A549 (cell line): ENCODE results near the gene RALGPS2. TPM values are rescaled to one million over a fixed set of nuclear protein-coding genes. Genes with fewer than 3 reads are reported as not detected.

Experiments used
- ATAC-seq, 2 experiments: fragments of 200-7000 bp in 1 of 2; fragments of >200 bp in 1 of 2; cut with Nextera tagmentation in 1 of 2; cut with Tn5 transposase in 1 of 2; 3 replicates each; pipeline versions ENCODE4 v1.8.0 to v1.9.1; 2018 to 2020; ENCODE audit warnings: mild to moderate bottlenecking in 1 of 2, moderate library complexity in 1 of 2
- CTCF ChIA-PET: fragments of 300-600 bp; sonication (Branson Sonifier 250); formaldehyde crosslinking; extraction: SDS; loops from one replicate; lab custom pipeline; 2021; ENCODE audit warnings: antibody characterized with exemption, inconsistent platforms; lab: Yijun Ruan, JAX
- POLR2A ChIA-PET: fragments of 350-600 bp; formaldehyde crosslinking; extraction: SDS; loops from one replicate; lab custom pipeline; 2021; ENCODE audit warnings: antibody characterized with exemption, inconsistent platforms; lab: Yijun Ruan, JAX
- DNase-seq, 2 experiments: peaks; one replicate each; pipeline versions ENCODE4 v3.0.0 to v3.0.0-alpha.2; 2011 to 2016; ENCODE audit warnings: low read depth in 1 of 2, low spot score in 1 of 2
- FAIRE-seq: peaks from 2 replicates; lab custom pipeline; 2011; peaks lifted over from hg19 to GRCh38; lab: Jason Lieb, UNC
- H3K27ac ChIP-seq, 2 experiments: fragments of >200 bp; sonication (Bioruptor Twin); formaldehyde crosslinking; 3 replicates each; pipeline ENCODE4 v1.5.1; 2016 to 2017
- H3K4me1 ChIP-seq: fragments of >200 bp; sonication (Bioruptor Twin); formaldehyde crosslinking; 3 replicates; pipeline ENCODE4 v1.6.1; 2016
- H3K4me2 ChIP-seq: fragments of >200 bp; sonication (Bioruptor Twin); formaldehyde crosslinking; 3 replicates; pipeline ENCODE4 v1.6.1; 2016
- H3K4me3 ChIP-seq: fragments of >200 bp; sonication (Bioruptor Twin); formaldehyde crosslinking; 3 replicates; pipeline ENCODE4 v1.5.1; 2016
- H3K9me3 ChIP-seq: fragments of >200 bp; sonication (Bioruptor Twin); formaldehyde crosslinking; 3 replicates; pipeline ENCODE4 v1.6.1; 2016
- BCL3 ChIP-seq: fragments of >200 bp; sonication (Bioruptor Twin); formaldehyde crosslinking; IDR thresholded peaks from 3 replicates; pipeline ENCODE4 v1.6.1; 2016
- CTCF ChIP-seq: fragments of >200 bp; sonication (Bioruptor Twin); formaldehyde crosslinking; IDR thresholded peaks from 3 replicates; pipeline ENCODE4 v1.5.1; 2016
- EP300 ChIP-seq, 2 experiments: fragments of >200 bp; sonication (Bioruptor Twin); formaldehyde crosslinking; IDR thresholded peaks; 2 replicates in 1 of 2; 3 replicates in 1 of 2; pipeline ENCODE4 v1.6.1; 2016 to 2017
- FOSL2 ChIP-seq, 2 experiments: fragments of 450-650 bp in 1 of 2; fragments of >200 bp in 1 of 2; sonication (Bioruptor Twin) in 1 of 2; formaldehyde crosslinking; IDR thresholded peaks; 2 replicates each; pipeline versions ENCODE4 v1.5.0 to v1.6.1; 2016 to 2020; ENCODE audit warnings: mild to moderate bottlenecking in 1 of 2, moderate library complexity in 1 of 2
- HDAC2 ChIP-seq: fragments of 200-600 bp; sonication (generic); IDR thresholded peaks from 2 replicates; pipeline ENCODE4 v1.6.1; 2016
- HOXB13 ChIP-seq: fragments of 250-450 bp; sonication (Bioruptor Pico); IDR thresholded peaks from 2 replicates; pipeline ENCODE4 v1.5.0; 2020; ENCODE audit warnings: low read depth, mild to moderate bottlenecking, moderate library complexity
- NFE2L2 ChIP-seq: fragments of 150-350 bp; conservative IDR thresholded peaks from 2 replicates; pipeline ENCODE4 v1.6.1; 2014; ENCODE audit warnings: low read length
- POLR2A ChIP-seq: IDR thresholded peaks from 2 replicates; pipeline ENCODE4 v1.6.1; 2012; ENCODE audit warnings: mild to moderate bottlenecking, low read length
- POLR2AphosphoS2 ChIP-seq: conservative IDR thresholded peaks from 2 replicates; pipeline ENCODE4 v1.6.1; 2012; ENCODE audit warnings: low read length, improper control_type of control experiment, inconsistent platforms
- TP53 ChIP-seq: fragments of 250-450 bp; sonication (Bioruptor Pico); IDR thresholded peaks from 2 replicates; pipeline ENCODE4 v1.5.0; 2021; ENCODE audit warnings: mild to moderate bottlenecking, moderate library complexity
- ZSCAN20 ChIP-seq: fragments of 250-450 bp; sonication (Bioruptor Pico); IDR thresholded peaks from 2 replicates; pipeline ENCODE4 v1.8.0; 2022; ENCODE audit warnings: mild to moderate bottlenecking, moderate library complexity
- WGBS: methylation state at CpG from one replicate; pipeline ENCODE4 v1.1.6; 2017; ENCODE audit errors: missing lambda C conversion rate; 5-methylcytosine and 5-hydroxymethylcytosine counted together
- polyA plus RNA-seq, 4 experiments: library from polyadenylated mRNA; depleted of rRNA in 3 of 4; stranded (reverse); fragments of >200 nt; fragmentation: RNase III in 1 of 4; extraction: RNeasy Plus Mini Kit Qiagen cat#74134 plus additional on column Dnase treatment in 1 of 4; gene quantifications; 2 replicates in 3 of 4; 3 replicates in 1 of 4; pipeline ENCODE4 v1.2.3, GENCODE V29; 2011 to 2017
- TF ChIP-seq, protein P1 (sequence below): IDR thresholded peaks from 2 replicates; pipeline ENCODE4 v1.6.1; 2012
- TF ChIP-seq, protein P2 (sequence below): IDR thresholded peaks from 2 replicates; pipeline ENCODE4 v1.6.1; 2012; ENCODE audit warnings: low read depth, borderline replicate concordance

Gene RALGPS2
- polyA plus RNA-seq, 2 of the 4 experiments (the other 2 are of a cell fraction), result 11.8 to 18.6 TPM

- Histone ChIP-seq H3K4me1 (peaks cover 21% of the 10 kb centered on the region), H3K9me3 (no peaks in the 10 kb centered on the region), H3K27ac (peak overlapping the region; percentile 82 to 90), H3K4me2 (peak overlapping the region; percentile 99), H3K4me3 (peak overlapping the region; percentile 90)
- ATAC-seq (peak; percentile 82 to 85), DNase-seq (peak; percentile 53 to 65), FAIRE-seq (no peak)
- no peak for TF ChIP-seq FOSL2 (IDR thresholded peaks at IDR 0.05)
- no peak for TF ChIP-seq FOSL2 (CRISPR knock-in tag; IDR thresholded peaks at IDR 0.05)
- TF ChIP-seq POLR2A, result no peak
- no peak for TF ChIP-seq NFE2L2
- TF ChIP-seq CTCF, result peak; percentile 44
- 0% methylated on average over 3 of the region's 75 CpGs for WGBS
- CTCF ChIA-PET, result interaction anchor here (0.9 to 1.5 kb wide), 5 partner anchors 18 to 183 kb away, joined by 3 to 9 read pairs (median 5); no protein-coding TSS in a partner anchor
- POLR2A ChIA-PET, result interaction anchor here (0.5 to 2.3 kb wide), 5 partner anchors 13 to 427 kb away, joined by 3 to 12 read pairs (median 3); no protein-coding TSS in a partner anchor
These were observed 532 bp downstream of the RALGPS2 start for GRCh38 chr1:178725466-178726086.

- Histone ChIP-seq H3K4me2 (peak overlapping the region; percentile 99), H3K4me1 (peaks cover 21% of the 10 kb centered on the region), H3K9me3 (no peaks in the 10 kb centered on the region), H3K4me3 (peak overlapping the region; percentile 90), H3K27ac (peak overlapping the region; percentile 82 to 90)
- WGBS, result 2% methylated on average over 21 of the region's 21 CpGs
- TF ChIP-seq BCL3, result 0 out of 3 replicates have a peak, but pooled peaks have one; percentile 36
- TF ChIP-seq ZSCAN20 (CRISPR knock-in tag), result no peak
- TF ChIP-seq, protein P1, sequence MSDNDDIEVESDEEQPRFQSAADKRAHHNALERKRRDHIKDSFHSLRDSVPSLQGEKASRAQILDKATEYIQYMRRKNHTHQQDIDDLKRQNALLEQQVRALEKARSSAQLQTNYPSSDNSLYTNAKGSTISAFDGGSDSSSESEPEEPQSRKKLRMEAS, result peak; percentile 18; the same call in 1 of the 2 replicates
- FAIRE-seq (peak; percentile 36), ATAC-seq (peak; percentile 81 to 91), DNase-seq (peak; percentile 79 to 95)
- CTCF ChIA-PET, result interaction anchor here (0.6 to 1.6 kb wide), 8 partner anchors 9 to 731 kb away, joined by 3 to 9 read pairs (median 4); no protein-coding TSS in a partner anchor
- POLR2A ChIA-PET, result interaction anchor here (0.5 to 2.3 kb wide), 5 partner anchors 135 to 428 kb away, joined by 3 to 12 read pairs (median 3); no protein-coding TSS in a partner anchor
These were observed 1.1 kb downstream of the RALGPS2 start for GRCh38 chr1:178726087-178726517.

- H3K4me1 ChIP-seq, result peaks cover 21% of the 10 kb centered on the region
- peak overlapping the region; percentile 90 for H3K4me3 ChIP-seq
- TF ChIP-seq EP300 (IDR thresholded peaks at IDR 0.05), result no peak
- peak overlapping the region; percentile 82 to 90 for H3K27ac ChIP-seq
- peak overlapping the region; percentile 99 for H3K4me2 ChIP-seq
- ChIA-PET POLR2A (interaction anchor here (0.6 to 2.3 kb wide), 3 partner anchors 136 to 184 kb away, joined by 3 to 12 read pairs (median 4); no protein-coding TSS in a partner anchor), CTCF (interaction anchor here (0.6 to 1.6 kb wide), 6 partner anchors 9 to 731 kb away, joined by 3 to 9 read pairs (median 4); no protein-coding TSS in a partner anchor)
- ATAC-seq (peak in 1 of 2 experiments; percentile 15; a peak in 3 of 6 replicates), DNase-seq (peak in 1 of 2 experiments; percentile 8), FAIRE-seq (no peak)
- WGBS, result 4% methylated on average over 5 of the region's 5 CpGs
- no peaks in the 10 kb centered on the region for H3K9me3 ChIP-seq
These were observed 1.5 kb downstream of the RALGPS2 start for GRCh38 chr1:178726545-178726944.

DNA sequence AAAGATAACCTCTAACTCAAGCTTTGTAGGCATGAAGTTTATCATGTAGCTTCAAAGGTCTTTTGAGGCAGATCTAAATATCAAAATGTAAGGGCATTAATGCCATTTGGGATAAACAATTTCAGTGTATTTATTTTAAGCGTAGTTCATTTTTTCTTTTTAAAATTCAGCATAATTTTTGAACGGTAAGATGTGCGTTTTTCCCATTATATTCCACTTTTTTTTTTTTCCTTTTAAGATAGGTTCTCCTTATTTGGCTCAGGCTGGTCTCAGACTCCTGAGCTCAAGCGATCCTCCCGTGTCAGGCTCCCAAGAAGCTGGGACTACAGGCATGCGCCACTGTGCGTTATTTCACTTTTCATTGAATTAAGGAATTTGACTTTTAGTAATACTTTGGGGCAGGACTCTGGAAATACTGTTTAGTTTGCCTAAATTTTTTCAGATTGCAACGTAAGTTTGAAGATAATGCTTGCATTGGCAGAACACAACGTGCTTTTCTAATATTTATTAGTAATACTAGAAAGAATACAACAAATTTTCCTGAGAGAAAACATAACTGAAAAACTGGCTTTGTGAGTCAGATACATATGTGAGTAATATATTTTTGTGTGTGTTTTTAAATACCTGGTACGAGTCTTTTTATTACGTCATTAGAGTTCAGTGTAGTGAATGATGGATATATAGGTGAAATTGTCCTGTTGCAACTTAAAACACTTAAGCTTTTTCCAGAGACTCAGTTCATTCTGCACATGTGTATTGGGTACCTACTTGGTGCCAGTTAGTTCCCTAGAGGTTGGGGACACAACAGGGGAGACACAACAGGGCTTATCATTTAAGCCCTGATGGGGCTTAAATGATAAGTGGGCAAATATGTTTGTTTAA is 2.2 kb downstream of the RALGPS2 start:
- ChIA-PET CTCF (interaction anchor here (1.1 to 1.6 kb wide), 6 partner anchors 8 to 394 kb away, joined by 3 to 9 read pairs (median 4); no protein-coding TSS in a partner anchor), POLR2A (no interaction called here)
- peak in 1 of 2 experiments; percentile 11 for DNase-seq
- no peak for FAIRE-seq
- no peak for ATAC-seq
- peak overlapping the region; percentile 99 for H3K4me2 ChIP-seq
- H3K9me3 ChIP-seq, result peaks cover 5% of the 10 kb centered on the region; the same call in 1 of the 3 replicates
- WGBS, result 28% methylated on average over 11 of the region's 11 CpGs
- TF ChIP-seq POLR2AphosphoS2 (no peak), TP53 (no peak), EP300 (IDR thresholded peaks at IDR 0.05) (no peak), HOXB13 (CRISPR knock-in tag) (no peak), HDAC2 (no peak)
- TF ChIP-seq, protein P2, sequence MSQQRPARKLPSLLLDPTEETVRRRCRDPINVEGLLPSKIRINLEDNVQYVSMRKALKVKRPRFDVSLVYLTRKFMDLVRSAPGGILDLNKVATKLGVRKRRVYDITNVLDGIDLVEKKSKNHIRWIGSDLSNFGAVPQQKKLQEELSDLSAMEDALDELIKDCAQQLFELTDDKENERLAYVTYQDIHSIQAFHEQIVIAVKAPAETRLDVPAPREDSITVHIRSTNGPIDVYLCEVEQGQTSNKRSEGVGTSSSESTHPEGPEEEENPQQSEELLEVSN, result no peak
- peaks cover 21% of the 10 kb centered on the region for H3K4me1 ChIP-seq
- H3K4me3 ChIP-seq, result peak overlapping the region; percentile 90
- peak overlapping the region; percentile 34 to 82; a peak in 4 of 6 replicates for H3K27ac ChIP-seq
